ENCODE measurements around the gene FREM2. TPM values are rescaled to one million over a fixed set of nuclear protein-coding genes. Genes with fewer than 3 reads are reported as not detected.
A peak's percentile ranks its signal among the peaks of the same experiment; 100 is the strongest.

FREM2 gene
- total RNA-seq, 4 donors from 2014 or later: 10.8 to 18.0 (median 12.7) TPM

- no peak overlapping the region for H3K4me3 ChIP-seq
- WGBS, 2 donors: 84 to 95% methylated on average over 1 of the region's 1 CpG
- no peaks in the 10 kb centered on the region for H3K27me3 ChIP-seq
- no peaks in the 10 kb centered on the region for H3K4me1 ChIP-seq
- H3K36me3 ChIP-seq: no peaks in the 10 kb centered on the region
- peak overlapping the region in 2 of 4 donors; percentile 64 to 70 for H3K27ac ChIP-seq
- no peaks in the 10 kb centered on the region for H3K9me3 ChIP-seq
- DNase-seq (ENCODE audit: low spot score in 2 of 2): no peak
- no peak for TF ChIP-seq EP300 (IDR thresholded peaks at IDR 0.05)
- TF ChIP-seq CTCF (IDR thresholded peaks at IDR 0.05): no peak
- TF ChIP-seq POLR2A (IDR thresholded peaks at IDR 0.05): no peak
These were observed 10.3 kb downstream of the FREM2 start for GRCh38 chr13:38697197-38697596.

- Histone ChIP-seq H3K27ac (peak overlapping the region in 3 of 4 donors; percentile 8 to 70 (median 64)), H3K36me3 (no peaks in the 10 kb centered on the region), H3K4me3 (no peak overlapping the region), H3K27me3 (no peaks in the 10 kb centered on the region), H3K4me1 (peaks cover 0 to 5% (median 0%) of the 10 kb centered on the region in 4 donors), H3K9me3 (no peaks in the 10 kb centered on the region)
- DNase-seq (ENCODE audit: low spot score in 2 of 2): no peak
- WGBS, 2 donors: 91 to 96% methylated on average over 2 of the region's 2 CpGs
- TF ChIP-seq POLR2A (IDR thresholded peaks at IDR 0.05) (no peak), CTCF (IDR thresholded peaks at IDR 0.05) (no peak), EP300 (IDR thresholded peaks at IDR 0.05) (no peak)
These were observed 10.9 kb downstream of the FREM2 start for GRCh38 chr13:38697628-38698333.

GRCh38 chr13:38700051-38700450, 13.2 kb downstream of the FREM2 start:
- no peaks in the 10 kb centered on the region for H3K9me3 ChIP-seq
- no peaks in the 10 kb centered on the region for H3K36me3 ChIP-seq
- H3K27ac ChIP-seq: peak overlapping the region in 1 of 4 donors; percentile 70
- peaks cover 0 to 12% (median 0%) of the 10 kb centered on the region in 4 donors for H3K4me1 ChIP-seq
- no peak for DNase-seq (ENCODE audit: low spot score in 2 of 2)
- no peaks in the 10 kb centered on the region for H3K27me3 ChIP-seq
- no peak overlapping the region for H3K4me3 ChIP-seq
- WGBS, 2 donors: 89 to 90% methylated on average over 2 of the region's 2 CpGs
- no peak for TF ChIP-seq EP300 (IDR thresholded peaks at IDR 0.05)
- TF ChIP-seq POLR2A (IDR thresholded peaks at IDR 0.05): no peak

GRCh38 chr13:38702669-38703068, 15.8 kb downstream of the FREM2 start:
- TF ChIP-seq POLR2A (IDR thresholded peaks at IDR 0.05): no peak
- no peak for TF ChIP-seq EP300 (IDR thresholded peaks at IDR 0.05)
- TF ChIP-seq CTCF (IDR thresholded peaks at IDR 0.05): no peak
- Histone ChIP-seq H3K9me3 (no peaks in the 10 kb centered on the region), H3K27me3 (no peaks in the 10 kb centered on the region), H3K4me1 (peaks cover 0 to 12% (median 0%) of the 10 kb centered on the region in 4 donors), H3K36me3 (no peaks in the 10 kb centered on the region), H3K4me3 (no peak overlapping the region), H3K27ac (no peak overlapping the region)
- no peak for DNase-seq (ENCODE audit: low spot score in 2 of 2)
- WGBS, 2 donors: 37 to 50% methylated on average over 2 of the region's 2 CpGs

GRCh38 chr13:38703255-38703654, 16.4 kb downstream of the FREM2 start:
- H3K4me1 ChIP-seq: peaks cover 0 to 12% (median 0%) of the 10 kb centered on the region in 4 donors
- 87 to 94% methylated on average over 1 of the region's 1 CpG for WGBS, 2 donors
- DNase-seq (ENCODE audit: low spot score in 2 of 2): no peak
- no peaks in the 10 kb centered on the region for H3K36me3 ChIP-seq
- no peak for TF ChIP-seq POLR2A (IDR thresholded peaks at IDR 0.05)
- no peak for TF ChIP-seq CTCF (IDR thresholded peaks at IDR 0.05)
- no peak for TF ChIP-seq EP300 (IDR thresholded peaks at IDR 0.05)
- no peak overlapping the region for H3K27ac ChIP-seq
- no peaks in the 10 kb centered on the region for H3K27me3 ChIP-seq
- H3K9me3 ChIP-seq: no peaks in the 10 kb centered on the region
- no peak overlapping the region for H3K4me3 ChIP-seq
